Transverse colon (tissue), 4 donors: ENCODE results near the gene ZFYVE27.

ENCODE experiments used
- EP300 ChIP-seq: sonication (generic); formaldehyde crosslinking; IDR thresholded peaks from one replicate; pipeline ENCODE4 v1.6.1; 2017; ENCODE audit warnings: antibody characterized with exemption, low read depth
- POLR2A ChIP-seq: fragments of 450-650 bp; IDR thresholded peaks from one replicate; pipeline ENCODE4 v1.6.1; 2016; ENCODE audit warnings: antibody characterized with exemption, mild to moderate bottlenecking, moderate library complexity
- POLR2AphosphoS5 ChIP-seq, 3 donors: sonication (generic); formaldehyde crosslinking; IDR thresholded peaks; one replicate each; pipeline ENCODE4 v1.6.1; 2016; ENCODE audit warnings: antibody characterized with exemption in 3 of 3
- TF ChIP-seq, protein P1 (sequence below), 5 experiments: fragments of 200-600 bp in 3 of 5; fragments of 450-650 bp in 2 of 5; sonication (generic) in 3 of 5; IDR thresholded peaks; 1 replicate in 2 of 5; 2 replicates in 3 of 5; pipeline ENCODE4 v1.5.1; 2016 to 2017; ENCODE audit warnings: antibody characterized with exemption in 5 of 5, inconsistent platforms in 3 of 5, mild to moderate bottlenecking in 2 of 5, moderate library complexity in 1 of 5

GRCh38 chr10:97687785-97688781 lies 48.8 kb upstream of the ZFYVE27 start:
- TF ChIP-seq, protein P1, sequence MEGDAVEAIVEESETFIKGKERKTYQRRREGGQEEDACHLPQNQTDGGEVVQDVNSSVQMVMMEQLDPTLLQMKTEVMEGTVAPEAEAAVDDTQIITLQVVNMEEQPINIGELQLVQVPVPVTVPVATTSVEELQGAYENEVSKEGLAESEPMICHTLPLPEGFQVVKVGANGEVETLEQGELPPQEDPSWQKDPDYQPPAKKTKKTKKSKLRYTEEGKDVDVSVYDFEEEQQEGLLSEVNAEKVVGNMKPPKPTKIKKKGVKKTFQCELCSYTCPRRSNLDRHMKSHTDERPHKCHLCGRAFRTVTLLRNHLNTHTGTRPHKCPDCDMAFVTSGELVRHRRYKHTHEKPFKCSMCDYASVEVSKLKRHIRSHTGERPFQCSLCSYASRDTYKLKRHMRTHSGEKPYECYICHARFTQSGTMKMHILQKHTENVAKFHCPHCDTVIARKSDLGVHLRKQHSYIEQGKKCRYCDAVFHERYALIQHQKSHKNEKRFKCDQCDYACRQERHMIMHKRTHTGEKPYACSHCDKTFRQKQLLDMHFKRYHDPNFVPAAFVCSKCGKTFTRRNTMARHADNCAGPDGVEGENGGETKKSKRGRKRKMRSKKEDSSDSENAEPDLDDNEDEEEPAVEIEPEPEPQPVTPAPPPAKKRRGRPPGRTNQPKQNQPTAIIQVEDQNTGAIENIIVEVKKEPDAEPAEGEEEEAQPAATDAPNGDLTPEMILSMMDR (IDR thresholded peaks at IDR 0.05), result no peak
- TF ChIP-seq POLR2A (no peak), POLR2AphosphoS5 (IDR thresholded peaks at IDR 0.05) (peak in 1 of 3 donors; percentile 20), EP300 (no peak)
